NK-92 (cell line): ENCODE results near the gene ZNHIT1.
"Not testable (repeated sequence)": the region's sequence is repeated elsewhere in the genome, so short reads cannot be mapped to it uniquely, and the experiment has no call there.

Experiments
- DNase-seq: peaks from one replicate; lab custom pipeline; 2025; ENCODE audit not compliant: unreplicated experiment; lab: John Stamatoyannopoulos, UW

Gene ZNHIT1

GRCh38 chr7:101186844-101187428 is 31.0 kb upstream of the ZNHIT1 start:
- DNase-seq: no peak

- no peak for DNase-seq
These were observed 28.9 kb upstream of the ZNHIT1 start for GRCh38 chr7:101189109-101189508.

GRCh38 chr7:101195884-101196283 is 22.1 kb upstream of the ZNHIT1 start:
- DNase-seq: no peak

- no peak for DNase-seq
These were observed 20.0 kb upstream of the ZNHIT1 start for GRCh38 chr7:101197991-101198390.

GRCh38 chr7:101198476-101198875 is 19.5 kb upstream of the ZNHIT1 start:
- no peak for DNase-seq

- not testable (repeated sequence) for DNase-seq
These were observed 18.4 kb upstream of the ZNHIT1 start for GRCh38 chr7:101199522-101199921.

- no peak for DNase-seq
These were observed 17.5 kb upstream of the ZNHIT1 start for GRCh38 chr7:101200504-101200861.

GRCh38 chr7:101200862-101201599 is 16.9 kb upstream of the ZNHIT1 start, which contains the start of gene MOGAT3:
TSS of gene MOGAT3 (minus strand) at chr7:101201036. CDS start at chr7:101200854, 182 bp downstream.
- DNase-seq: no peak

- DNase-seq: no peak
These were observed 16.0 kb upstream of the ZNHIT1 start for GRCh38 chr7:101201695-101202602.

GRCh38 chr7:101202603-101202918 is 15.4 kb upstream of the ZNHIT1 start:
- no peak for DNase-seq

GRCh38 chr7:101203740-101204738 is 13.9 kb upstream of the ZNHIT1 start:
- DNase-seq: not testable (repeated sequence)

GRCh38 chr7:101205901-101206664 is 11.9 kb upstream of the ZNHIT1 start:
- DNase-seq: no peak

- DNase-seq: no peak
These were observed 11.3 kb upstream of the ZNHIT1 start for GRCh38 chr7:101206665-101207042.

- no peak for DNase-seq
These were observed 10.5 kb upstream of the ZNHIT1 start for GRCh38 chr7:101207459-101207858.

- DNase-seq: no peak
These were observed 9.2 kb upstream of the ZNHIT1 start for GRCh38 chr7:101208794-101209193.

GRCh38 chr7:101210143-101210542 is 7.8 kb upstream of the ZNHIT1 start:
- DNase-seq: no peak

GRCh38 chr7:101211501-101211900 is 6.5 kb upstream of the ZNHIT1 start:
- DNase-seq: no peak

- DNase-seq: no peak
These were observed 6.0 kb upstream of the ZNHIT1 start for GRCh38 chr7:101212014-101212413.

GRCh38 chr7:101216001-101216859 is 1.7 kb upstream of the ZNHIT1 start:
- no peak for DNase-seq
